Neutrophil (primary cell): ENCODE data around the gene ABCA2.

ENCODE experiments used
- H3K27ac ChIP-seq: fragments of 200-600 bp; sonication (generic); 2 replicates; pipeline ENCODE4 v1.5.1; 2016; ENCODE audit warnings: mild to moderate bottlenecking, moderate library complexity
- H3K27me3 ChIP-seq: fragments of 200-600 bp; sonication (generic); 2 replicates; pipeline ENCODE4 v1.6.0; 2016; ENCODE audit warnings: mild to moderate bottlenecking
- H3K36me3 ChIP-seq: fragments of 200-600 bp; sonication (generic); 2 replicates; pipeline ENCODE4 v1.5.1; 2017
- H3K4me1 ChIP-seq, 2 experiments: fragments of 200-600 bp in 1 of 2; sonication (generic) in 1 of 2; 1 replicate in 1 of 2; 2 replicates in 1 of 2; pipeline versions ENCODE4 v1.5.1 to v1.6.1; 2013 to 2016; ENCODE audit warnings: low read depth in 1 of 2, low read length in 1 of 2, mild to moderate bottlenecking in 1 of 2, moderate library complexity in 1 of 2; ENCODE audit not compliant: control insufficient read depth in 1 of 2, insufficient read depth in 1 of 2
- H3K4me3 ChIP-seq, 2 experiments: fragments of 200-600 bp in 1 of 2; sonication (generic) in 1 of 2; 1 replicate in 1 of 2; 2 replicates in 1 of 2; pipeline ENCODE4 v1.5.1; 2013 to 2016; ENCODE audit warnings: low read depth in 1 of 2, low read length in 1 of 2, mild to moderate bottlenecking in 1 of 2, moderate library complexity in 1 of 2
- H3K9me3 ChIP-seq: fragments of 200-600 bp; sonication (generic); 2 replicates; pipeline ENCODE4 v1.5.1; 2016
- TF ChIP-seq, protein P1 (sequence below): fragments of 200-600 bp; sonication (generic); IDR thresholded peaks from 2 replicates; pipeline ENCODE4 v1.5.1; 2016; ENCODE audit warnings: antibody characterized with exemption

ABCA2 gene

DNA sequence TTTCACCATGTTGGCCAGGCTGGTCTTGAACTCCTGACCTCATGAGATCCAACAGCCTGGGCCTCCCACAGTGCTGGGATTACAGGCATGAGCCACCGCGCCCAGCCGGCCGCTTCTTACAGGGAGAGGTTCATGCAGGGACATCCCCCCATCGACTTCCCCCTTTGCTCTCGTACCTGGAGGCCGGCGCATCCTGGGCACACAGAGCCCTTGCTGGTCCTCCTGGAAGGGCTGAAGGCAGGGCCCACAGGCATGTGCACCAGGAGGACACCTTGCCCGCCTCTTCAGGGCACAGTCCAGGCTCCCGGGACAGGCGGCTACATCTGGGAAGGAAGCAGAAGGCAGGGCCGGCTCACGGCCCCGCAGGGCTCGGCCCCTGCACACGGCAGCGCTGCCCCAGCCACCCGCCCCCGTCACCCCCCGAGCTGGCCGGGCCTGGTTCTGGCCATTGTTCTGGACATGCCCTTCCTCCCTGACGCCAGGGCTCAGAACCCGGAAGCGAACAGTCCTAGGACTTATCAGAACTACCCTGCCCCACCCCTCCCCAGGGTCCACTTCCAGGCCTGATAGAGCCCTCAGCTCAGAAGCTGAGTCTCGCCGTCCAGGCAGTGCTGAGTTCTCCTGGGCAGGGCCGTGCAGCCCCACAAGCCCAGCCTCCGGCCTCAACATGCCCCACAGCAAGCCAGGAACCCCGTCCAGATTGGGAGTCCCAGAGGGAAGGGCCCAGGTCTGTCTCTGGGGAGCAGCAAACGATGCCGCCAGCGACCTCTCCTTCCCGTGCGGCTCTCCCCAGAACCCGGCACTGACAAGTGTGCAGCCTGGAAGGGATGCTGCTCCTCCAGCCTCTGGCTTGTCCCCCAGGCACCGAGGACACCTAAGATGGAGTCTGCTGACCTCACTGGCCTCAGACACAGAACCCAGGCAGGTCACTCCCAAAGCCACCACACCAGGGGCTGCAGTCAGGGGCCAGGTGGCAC is 15.0 kb upstream of the ABCA2 start:
- Histone ChIP-seq H3K9me3 (no peaks in the 10 kb centered on the region), H3K4me3 (no peak overlapping the region), H3K27me3 (peaks cover 77% of the 10 kb centered on the region), H3K4me1 (peaks cover 11 to 13% of the 10 kb centered on the region in 2 experiments), H3K27ac (no peak overlapping the region), H3K36me3 (peaks cover 12% of the 10 kb centered on the region)
- TF ChIP-seq, protein P1, sequence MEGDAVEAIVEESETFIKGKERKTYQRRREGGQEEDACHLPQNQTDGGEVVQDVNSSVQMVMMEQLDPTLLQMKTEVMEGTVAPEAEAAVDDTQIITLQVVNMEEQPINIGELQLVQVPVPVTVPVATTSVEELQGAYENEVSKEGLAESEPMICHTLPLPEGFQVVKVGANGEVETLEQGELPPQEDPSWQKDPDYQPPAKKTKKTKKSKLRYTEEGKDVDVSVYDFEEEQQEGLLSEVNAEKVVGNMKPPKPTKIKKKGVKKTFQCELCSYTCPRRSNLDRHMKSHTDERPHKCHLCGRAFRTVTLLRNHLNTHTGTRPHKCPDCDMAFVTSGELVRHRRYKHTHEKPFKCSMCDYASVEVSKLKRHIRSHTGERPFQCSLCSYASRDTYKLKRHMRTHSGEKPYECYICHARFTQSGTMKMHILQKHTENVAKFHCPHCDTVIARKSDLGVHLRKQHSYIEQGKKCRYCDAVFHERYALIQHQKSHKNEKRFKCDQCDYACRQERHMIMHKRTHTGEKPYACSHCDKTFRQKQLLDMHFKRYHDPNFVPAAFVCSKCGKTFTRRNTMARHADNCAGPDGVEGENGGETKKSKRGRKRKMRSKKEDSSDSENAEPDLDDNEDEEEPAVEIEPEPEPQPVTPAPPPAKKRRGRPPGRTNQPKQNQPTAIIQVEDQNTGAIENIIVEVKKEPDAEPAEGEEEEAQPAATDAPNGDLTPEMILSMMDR: no peak

- peaks cover 29% of the 10 kb centered on the region for H3K36me3 ChIP-seq
- TF ChIP-seq, protein P1: no peak
- H3K4me3 ChIP-seq: no peak overlapping the region
- no peak overlapping the region for H3K27ac ChIP-seq
- H3K4me1 ChIP-seq: peaks cover 7 to 9% of the 10 kb centered on the region in 2 experiments
- H3K27me3 ChIP-seq: peaks cover 58% of the 10 kb centered on the region
- H3K9me3 ChIP-seq: no peaks in the 10 kb centered on the region
These were observed 13.1 kb upstream of the ABCA2 start for GRCh38 chr9:137041124-137041523.

DNA sequence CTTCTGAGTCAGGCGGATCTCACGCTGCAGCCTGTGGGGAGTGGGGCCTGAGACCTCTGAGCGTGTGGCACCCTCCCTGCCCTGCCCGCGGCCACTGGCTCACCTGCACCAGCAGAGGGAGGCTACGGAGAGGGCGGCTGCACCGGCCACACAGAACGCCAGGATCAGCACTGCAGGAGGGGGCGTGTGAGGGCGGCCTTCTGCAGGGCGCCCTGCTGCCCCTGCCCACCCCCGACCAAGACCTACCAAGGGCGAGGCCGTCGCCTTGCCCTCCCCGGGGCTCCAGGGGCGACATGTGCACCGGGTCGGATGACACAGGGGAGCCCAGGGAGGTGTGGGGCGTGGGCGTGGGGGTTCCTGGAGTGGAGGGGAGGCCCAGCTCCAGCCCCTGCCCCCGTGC is 12.5 kb upstream of the ABCA2 start:
- Histone ChIP-seq H3K4me3 (no peak overlapping the region), H3K9me3 (no peaks in the 10 kb centered on the region), H3K4me1 (peaks cover 9 to 10% of the 10 kb centered on the region in 2 experiments), H3K27ac (no peak overlapping the region), H3K27me3 (peaks cover 52% of the 10 kb centered on the region), H3K36me3 (peaks cover 35% of the 10 kb centered on the region)
- TF ChIP-seq, protein P1: no peak

GRCh38 chr9:137039611-137040366 is 11.8 kb upstream of the ABCA2 start:
- Histone ChIP-seq H3K4me3 (no peak overlapping the region), H3K27ac (no peak overlapping the region), H3K4me1 (peaks cover 12% of the 10 kb centered on the region in 2 experiments), H3K27me3 (peaks cover 44% of the 10 kb centered on the region), H3K36me3 (peaks cover 43% of the 10 kb centered on the region), H3K9me3 (no peaks in the 10 kb centered on the region)
- TF ChIP-seq, protein P1: no peak

DNA sequence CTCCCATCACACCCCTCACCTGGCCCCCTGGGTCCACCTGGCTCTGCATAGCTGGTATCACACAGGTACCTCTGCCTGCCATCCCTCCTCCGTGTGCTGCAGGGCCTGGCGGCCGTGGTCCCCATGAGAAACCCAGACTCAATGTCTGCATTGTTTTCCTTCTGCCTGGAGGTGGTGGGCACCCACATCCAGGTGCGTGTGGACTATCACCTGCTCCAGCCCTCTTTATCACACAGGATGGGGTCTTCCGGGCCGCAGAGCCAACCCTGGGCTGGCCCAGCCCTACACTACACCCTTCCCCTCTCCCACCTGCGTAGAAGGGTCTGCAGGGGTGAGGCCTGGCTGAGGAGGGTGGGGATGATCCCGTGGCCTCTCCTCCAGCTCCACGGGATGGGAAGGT is 10.9 kb upstream of the ABCA2 start:
- no peak overlapping the region for H3K27ac ChIP-seq
- no peak overlapping the region for H3K4me3 ChIP-seq
- H3K27me3 ChIP-seq: peaks cover 36% of the 10 kb centered on the region
- TF ChIP-seq, protein P1: no peak
- H3K4me1 ChIP-seq: peaks cover 19 to 20% of the 10 kb centered on the region in 2 experiments
- H3K36me3 ChIP-seq: peaks cover 45% of the 10 kb centered on the region
- H3K9me3 ChIP-seq: no peaks in the 10 kb centered on the region
